ENCODE results near the gene PRAC1. TPM values are rescaled to one million over a fixed set of nuclear protein-coding genes. Genes with fewer than 3 reads are reported as not detected.

Gene PRAC1
- total RNA-seq, 1 donor from 2014 or later, result not detected

GRCh38 chr17:48735062-48735351 is 12.7 kb upstream of the PRAC1 start:
- no peak for DNase-seq (ENCODE audit: extremely low spot score, unreplicated experiment)
- no peaks in the 10 kb centered on the region for H3K36me3 Mint-ChIP-seq
- no peaks in the 10 kb centered on the region for H3K4me1 Mint-ChIP-seq (ENCODE audit: unreplicated experiment)
- no peak overlapping the region for H3K27ac Mint-ChIP-seq
- no peaks in the 10 kb centered on the region for H3K9me3 Mint-ChIP-seq
- no peak for TF ChIP-seq CTCF (conservative IDR thresholded peaks at IDR 0.05)
- no peak overlapping the region for H3K4me3 Mint-ChIP-seq
- H3K27me3 Mint-ChIP-seq, result peaks cover 98% of the 10 kb centered on the region

GRCh38 chr17:48734333-48735061 is 12.2 kb upstream of the PRAC1 start:
- H3K9me3 Mint-ChIP-seq, result no peaks in the 10 kb centered on the region
- peaks cover 98% of the 10 kb centered on the region for H3K27me3 Mint-ChIP-seq
- H3K4me1 Mint-ChIP-seq (ENCODE audit: unreplicated experiment), result peaks cover 2% of the 10 kb centered on the region
- no peak for TF ChIP-seq CTCF (conservative IDR thresholded peaks at IDR 0.05)
- H3K27ac Mint-ChIP-seq, result no peak overlapping the region
- no peak for DNase-seq (ENCODE audit: extremely low spot score, unreplicated experiment)
- no peaks in the 10 kb centered on the region for H3K36me3 Mint-ChIP-seq
- no peak overlapping the region for H3K4me3 Mint-ChIP-seq

- Mint-ChIP-seq H3K9me3 (no peaks in the 10 kb centered on the region), H3K36me3 (no peaks in the 10 kb centered on the region), H3K27ac (no peak overlapping the region), H3K27me3 (peaks cover 98% of the 10 kb centered on the region), H3K4me1 (ENCODE audit: unreplicated experiment) (peaks cover 4% of the 10 kb centered on the region), H3K4me3 (no peak overlapping the region)
- TF ChIP-seq CTCF (conservative IDR thresholded peaks at IDR 0.05), result no peak
- no peak for DNase-seq (ENCODE audit: extremely low spot score, unreplicated experiment)
These were observed 11.5 kb upstream of the PRAC1 start for GRCh38 chr17:48733632-48734328.

GRCh38 chr17:48732688-48733629 is 10.6 kb upstream of the PRAC1 start:
- H3K4me3 Mint-ChIP-seq, result no peak overlapping the region
- no peaks in the 10 kb centered on the region for H3K36me3 Mint-ChIP-seq
- no peak overlapping the region for H3K27ac Mint-ChIP-seq
- H3K4me1 Mint-ChIP-seq (ENCODE audit: unreplicated experiment), result peaks cover 4% of the 10 kb centered on the region
- H3K27me3 Mint-ChIP-seq, result peaks cover 98% of the 10 kb centered on the region
- no peaks in the 10 kb centered on the region for H3K9me3 Mint-ChIP-seq
- no peak for TF ChIP-seq CTCF (conservative IDR thresholded peaks at IDR 0.05)
- DNase-seq (ENCODE audit: extremely low spot score, unreplicated experiment), result no peak

GRCh38 chr17:48731355-48731754 is 9.0 kb upstream of the PRAC1 start:
- Mint-ChIP-seq H3K27ac (no peak overlapping the region), H3K4me3 (no peak overlapping the region), H3K36me3 (no peaks in the 10 kb centered on the region), H3K9me3 (no peaks in the 10 kb centered on the region), H3K4me1 (ENCODE audit: unreplicated experiment) (peaks cover 4% of the 10 kb centered on the region), H3K27me3 (peaks cover 98% of the 10 kb centered on the region)
- DNase-seq (ENCODE audit: extremely low spot score, unreplicated experiment), result no peak
- no peak for TF ChIP-seq CTCF (conservative IDR thresholded peaks at IDR 0.05)
